NCI-H146 treated with DMSO at 0.1 percent for 48 hours (cell line): Measurements from ENCODE around the gene PKM.

Experiments used
- DNase-seq: peaks from one replicate; lab custom pipeline; 2025; ENCODE audit not compliant: unreplicated experiment; lab: John Stamatoyannopoulos, UW

Gene PKM

GRCh38 chr15:72236381-72237003, 5.5 kb upstream of the PKM start:
- DNase-seq = no peak

- DNase-seq = no peak
Measured at GRCh38 chr15:72235298-72235697, 4.3 kb upstream of the PKM start.

GRCh38 chr15:72233769-72234168, 2.8 kb upstream of the PKM start:
- DNase-seq = no peak

GRCh38 chr15:72231833-72232478, 966 bp upstream of the PKM start:
- DNase-seq = peak; percentile 72

GRCh38 chr15:72230197-72231065, 559 bp downstream of the PKM start:
- DNase-seq = peak; percentile 66

GRCh38 chr15:72229947-72230196, 1.1 kb downstream of the PKM start:
- no peak for DNase-seq

- no peak for DNase-seq
Measured at GRCh38 chr15:72229076-72229946, 1.7 kb downstream of the PKM start.

GRCh38 chr15:72227720-72228119, 3.3 kb downstream of the PKM start:
- DNase-seq = no peak

GRCh38 chr15:72227192-72227586, 3.8 kb downstream of the PKM start:
- no peak for DNase-seq

- DNase-seq = no peak
Measured at GRCh38 chr15:72223278-72223677, 7.7 kb downstream of the PKM start.

- no peak for DNase-seq
Measured at GRCh38 chr15:72222393-72222792, 8.6 kb downstream of the PKM start.

GRCh38 chr15:72220687-72221086, 10.3 kb downstream of the PKM start:
- no peak for DNase-seq

GRCh38 chr15:72217216-72217615, 13.8 kb downstream of the PKM start:
- no peak for DNase-seq

- DNase-seq = no peak
Measured at GRCh38 chr15:72216079-72216478, 14.9 kb downstream of the PKM start.

- DNase-seq = no peak
Measured at GRCh38 chr15:72207558-72208085, 23.4 kb downstream of the PKM start.

GRCh38 chr15:72206677-72207000, 24.4 kb downstream of the PKM start:
- DNase-seq = no peak

- no peak for DNase-seq
Measured at GRCh38 chr15:72205896-72206676, 24.9 kb downstream of the PKM start.

GRCh38 chr15:72205273-72205672, 25.7 kb downstream of the PKM start:
- no peak for DNase-seq

- no peak for DNase-seq
Measured at GRCh38 chr15:72203507-72203837, 27.5 kb downstream of the PKM start.

GRCh38 chr15:72202801-72203506, 28.0 kb downstream of the PKM start:
- DNase-seq = no peak
